Measurements from ENCODE around the gene SIGLEC8.
"Not testable (repeated sequence)": the region's sequence is repeated elsewhere in the genome, so short reads cannot be mapped to it uniquely, and the experiment has no call there.

SIGLEC8 gene

DNA sequence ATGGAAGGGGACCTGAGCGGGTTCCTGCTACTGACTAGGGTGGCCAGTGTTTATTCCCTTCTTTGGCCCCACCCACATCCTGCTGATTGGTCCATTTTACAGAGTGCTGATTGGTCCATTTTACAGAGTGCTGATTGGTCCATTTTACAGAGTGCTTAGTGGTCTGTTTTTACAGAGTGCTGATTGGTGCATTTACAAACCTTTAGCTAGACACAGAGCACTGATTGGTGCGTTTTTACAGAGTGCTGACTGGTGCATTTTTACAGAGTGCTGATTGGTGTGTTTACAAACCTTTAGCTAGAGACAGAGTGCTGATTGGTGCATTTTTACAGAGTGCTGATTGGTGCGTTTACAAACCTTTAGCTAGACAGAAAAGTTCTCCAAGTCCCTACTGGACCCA, 10.7 kb downstream of the SIGLEC8 start:
- DNase-seq (ENCODE audit: low read depth), result not testable (repeated sequence)

DNA sequence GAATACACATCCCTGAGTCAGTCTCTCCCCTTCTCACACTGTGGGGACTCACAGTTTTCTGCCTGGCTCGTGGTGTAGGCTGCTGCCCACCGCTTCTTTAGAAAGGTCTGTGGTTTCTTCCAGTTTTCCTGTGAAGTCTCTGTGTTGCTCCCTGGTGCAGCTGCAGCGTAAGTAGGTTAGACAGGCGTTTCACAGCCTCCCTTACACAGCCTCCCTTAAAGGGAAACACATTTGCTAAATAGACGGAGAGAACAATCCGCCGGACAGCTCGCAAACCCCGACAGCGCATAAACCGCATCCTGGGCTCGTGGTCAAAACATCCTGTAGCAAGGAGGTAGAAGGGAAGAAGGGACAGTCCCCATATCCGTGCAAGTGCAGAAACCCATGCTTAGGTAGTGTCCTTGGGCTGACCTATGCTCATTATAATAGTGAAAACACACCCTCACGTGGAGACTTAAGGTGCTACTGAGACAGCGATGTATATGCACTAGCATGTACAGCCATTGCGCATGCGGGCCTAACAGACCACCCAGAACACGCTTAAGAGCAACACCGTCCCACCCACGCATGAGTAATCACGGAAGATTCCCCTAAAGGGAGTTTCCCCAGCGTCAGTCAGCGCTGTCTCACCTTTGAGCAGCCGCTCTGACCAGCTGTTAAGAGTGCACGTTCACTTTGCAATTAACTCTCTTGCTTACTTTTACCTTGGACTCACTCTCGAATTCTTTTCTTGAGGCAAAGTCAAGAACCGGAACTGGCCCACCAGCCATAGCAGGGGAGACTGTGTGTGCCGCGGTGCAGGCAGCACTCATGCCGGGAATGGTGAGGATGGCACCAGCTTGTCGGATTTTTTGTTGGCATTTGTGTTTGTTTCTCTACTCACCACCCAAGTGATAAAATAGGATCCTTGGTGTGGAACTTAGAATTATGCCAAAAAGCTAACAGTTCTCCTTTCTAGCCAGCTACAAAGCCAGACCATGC, 16.6 kb downstream of the SIGLEC8 start:
- no peak for DNase-seq (ENCODE audit: low read depth)

DNA sequence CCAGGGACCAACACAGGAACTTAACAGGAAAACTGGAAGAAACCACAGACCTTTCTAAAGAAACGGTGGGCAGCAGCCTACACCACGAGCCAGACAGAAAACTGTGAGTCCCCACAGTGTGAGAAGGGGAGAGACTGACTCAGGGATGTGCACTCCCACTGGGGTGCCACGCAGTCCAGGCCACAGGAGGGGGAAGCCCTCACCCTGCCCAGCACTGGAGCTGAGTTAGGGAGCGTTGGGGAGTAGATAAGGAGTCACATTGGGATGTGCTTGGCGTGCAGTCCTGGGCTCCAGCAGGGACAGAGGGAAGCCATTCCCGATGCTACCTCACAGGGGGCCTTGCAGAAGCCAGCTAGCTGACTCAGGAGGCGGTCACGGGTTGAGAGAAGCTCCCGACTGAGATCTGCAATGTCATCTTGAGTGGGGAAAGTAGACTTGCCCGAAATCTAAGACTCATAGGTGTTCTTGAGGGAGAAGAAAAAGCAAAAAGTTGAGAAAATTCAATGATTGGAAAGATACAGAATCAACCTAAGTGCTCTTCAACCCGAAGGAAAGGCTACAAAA, 17.3 kb downstream of the SIGLEC8 start:
- DNase-seq (ENCODE audit: low read depth), result no peak

DNA sequence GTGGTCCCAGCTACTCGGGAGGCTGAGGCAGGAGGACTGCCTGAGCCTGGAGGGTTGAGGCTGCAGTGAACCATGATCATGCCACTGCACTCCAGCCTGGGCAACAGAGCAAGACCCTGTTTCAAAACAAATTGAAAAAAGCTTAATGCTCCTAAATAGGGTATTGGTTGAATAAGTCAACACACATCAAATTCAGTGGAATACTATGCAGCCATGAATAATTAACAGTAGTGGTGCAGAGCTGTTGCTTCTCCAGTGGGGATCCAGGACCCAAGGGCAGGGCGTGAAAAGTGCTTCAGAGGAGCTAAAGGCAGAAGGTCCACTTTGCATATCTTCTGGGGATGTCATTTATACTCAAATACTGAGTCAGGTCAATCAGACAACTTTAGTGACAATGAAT, 18.2 kb downstream of the SIGLEC8 start:
- DNase-seq (ENCODE audit: low read depth), result no peak

DNA sequence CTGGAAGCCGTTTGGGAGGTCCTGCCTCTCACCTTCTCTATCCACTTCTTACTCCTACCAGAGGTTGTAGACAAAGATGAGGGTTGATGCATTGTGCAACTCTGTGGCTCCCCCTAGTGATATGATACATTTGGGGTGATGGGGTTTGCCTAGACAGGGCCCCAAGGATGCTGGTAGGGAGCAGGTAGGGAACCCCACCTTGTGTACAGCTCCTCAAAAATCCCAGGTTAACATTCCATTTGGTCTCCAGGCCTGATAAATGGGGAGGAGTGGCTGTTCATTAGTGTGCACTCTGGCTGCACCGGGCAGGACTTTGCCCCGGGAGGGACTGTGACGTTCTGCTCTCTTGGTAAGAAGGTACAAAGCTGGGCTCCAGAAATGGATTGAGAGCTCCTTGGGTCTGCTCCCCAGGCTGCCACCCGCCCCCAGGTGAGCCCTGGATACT, 19.2 kb downstream of the SIGLEC8 start:
- peak; percentile 18 for DNase-seq (ENCODE audit: low read depth)

DNA sequence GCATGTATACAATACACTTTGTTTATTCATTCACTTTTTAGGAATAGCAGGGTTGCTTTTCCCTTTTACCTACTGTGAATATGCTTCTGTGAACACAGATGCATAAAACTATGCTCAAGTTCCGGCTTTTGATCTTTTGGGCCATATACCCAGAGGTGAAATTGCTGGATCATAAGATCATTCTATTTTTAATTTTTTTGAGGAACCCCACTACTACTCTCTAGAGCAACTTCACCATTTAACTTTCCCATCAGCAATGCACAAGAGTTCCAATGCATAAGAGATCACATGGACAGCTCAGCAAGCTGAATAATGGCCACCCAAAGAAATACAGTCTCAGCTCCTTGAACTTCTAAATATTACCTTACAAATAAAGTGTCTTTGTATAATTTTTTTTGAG, 23.8 kb downstream of the SIGLEC8 start:
- no peak for DNase-seq (ENCODE audit: low read depth)

DNA sequence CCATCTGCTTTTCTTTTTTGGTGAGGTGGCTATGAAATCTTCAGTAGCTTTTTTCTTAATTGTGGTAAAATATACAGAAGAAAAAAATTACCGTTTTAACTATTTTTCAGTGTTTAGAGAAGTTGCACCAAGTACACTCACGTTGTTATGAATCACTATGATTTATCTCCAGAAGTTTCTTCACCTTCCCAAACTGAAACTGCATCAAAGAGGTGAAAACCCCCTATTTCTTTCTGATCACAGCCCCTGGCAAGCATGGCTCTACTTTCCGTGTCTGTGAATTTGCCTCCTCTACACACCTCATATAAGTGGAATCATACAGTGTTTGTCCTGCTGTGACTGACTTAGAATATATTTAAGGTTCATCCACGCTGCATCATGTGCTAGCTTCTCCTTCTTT, 25.2 kb downstream of the SIGLEC8 start:
- no peak for DNase-seq (ENCODE audit: low read depth)

DNA sequence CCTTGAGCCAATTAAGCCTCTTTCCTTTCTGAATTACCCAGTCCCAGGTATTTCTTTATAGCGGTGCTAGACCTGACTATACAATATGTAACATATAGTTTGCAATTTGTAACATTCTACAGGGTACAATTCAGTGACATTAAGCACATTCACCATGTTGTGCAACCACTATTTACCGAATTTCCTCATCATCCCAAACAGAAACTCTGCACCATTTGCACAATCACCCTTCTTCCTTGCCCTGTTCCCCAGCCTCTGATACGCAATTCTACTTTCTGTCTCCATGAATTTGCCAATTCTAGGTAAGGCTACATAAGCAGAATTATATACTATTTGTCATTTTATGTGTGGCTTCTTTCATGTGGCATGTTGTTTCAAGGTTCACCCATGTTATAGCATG, 27.1 kb downstream of the SIGLEC8 start:
- no peak for DNase-seq (ENCODE audit: low read depth)

DNA sequence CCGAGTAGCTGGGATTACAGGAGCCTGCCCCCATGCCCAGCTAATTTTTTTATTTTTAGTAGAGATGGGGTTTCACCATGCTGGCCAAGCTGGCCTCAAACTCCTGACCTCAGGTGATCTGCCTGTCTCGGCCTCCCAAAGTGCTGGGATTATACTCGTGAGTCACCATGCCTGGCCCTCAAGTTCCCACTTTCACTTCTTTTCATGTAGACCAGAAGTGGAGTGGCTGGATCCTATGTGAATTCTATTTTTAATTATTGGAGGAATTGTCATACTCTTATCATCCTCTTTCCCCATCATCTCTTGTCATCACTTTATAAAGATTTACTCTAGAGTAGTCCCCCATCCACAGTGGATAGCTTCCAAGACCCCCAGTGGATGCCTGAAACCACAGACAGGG, 28.0 kb downstream of the SIGLEC8 start:
- no peak for DNase-seq (ENCODE audit: low read depth)

DNA sequence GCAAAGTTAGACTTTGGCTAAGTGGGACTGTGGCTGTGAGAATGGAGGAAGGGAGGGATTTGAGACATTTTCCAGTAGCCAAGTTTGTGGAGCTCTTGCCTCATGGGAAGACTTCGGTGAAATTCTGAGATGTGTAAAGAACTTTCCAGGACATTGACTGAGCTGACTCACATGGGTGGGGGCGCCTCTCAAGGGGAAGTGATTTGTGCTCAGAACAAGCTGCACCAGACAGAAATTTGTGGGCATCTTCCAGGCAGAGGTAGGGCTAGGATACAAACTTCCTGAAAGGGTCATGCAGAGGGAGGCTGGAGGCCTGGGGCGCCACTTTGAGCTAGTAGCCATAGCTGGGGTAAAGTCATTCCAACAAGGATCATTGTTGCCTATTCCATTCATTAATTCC, 31.1 kb downstream of the SIGLEC8 start:
- no peak for DNase-seq (ENCODE audit: low read depth)

DNA sequence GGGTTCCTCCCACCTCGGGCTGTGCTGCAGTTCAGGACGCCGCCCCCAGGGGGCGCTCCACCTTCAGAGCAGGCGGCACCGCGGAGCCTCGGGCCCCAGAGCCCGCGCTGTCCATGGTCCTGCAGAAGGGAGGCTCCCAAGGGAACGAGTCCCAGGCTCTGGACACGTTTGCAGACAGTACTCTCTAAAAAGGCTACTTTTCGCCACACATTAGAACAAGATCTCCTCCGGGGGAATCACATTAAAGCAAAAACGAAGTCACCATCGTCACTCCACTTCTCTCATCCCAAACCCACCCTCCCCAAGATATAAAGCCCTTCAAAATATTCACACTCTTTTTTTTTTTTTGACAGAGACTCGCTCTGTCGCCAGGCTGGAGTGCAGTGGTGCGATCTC, 36.2 kb downstream of the SIGLEC8 start:
- peak; percentile 63 for DNase-seq (ENCODE audit: low read depth)

DNA sequence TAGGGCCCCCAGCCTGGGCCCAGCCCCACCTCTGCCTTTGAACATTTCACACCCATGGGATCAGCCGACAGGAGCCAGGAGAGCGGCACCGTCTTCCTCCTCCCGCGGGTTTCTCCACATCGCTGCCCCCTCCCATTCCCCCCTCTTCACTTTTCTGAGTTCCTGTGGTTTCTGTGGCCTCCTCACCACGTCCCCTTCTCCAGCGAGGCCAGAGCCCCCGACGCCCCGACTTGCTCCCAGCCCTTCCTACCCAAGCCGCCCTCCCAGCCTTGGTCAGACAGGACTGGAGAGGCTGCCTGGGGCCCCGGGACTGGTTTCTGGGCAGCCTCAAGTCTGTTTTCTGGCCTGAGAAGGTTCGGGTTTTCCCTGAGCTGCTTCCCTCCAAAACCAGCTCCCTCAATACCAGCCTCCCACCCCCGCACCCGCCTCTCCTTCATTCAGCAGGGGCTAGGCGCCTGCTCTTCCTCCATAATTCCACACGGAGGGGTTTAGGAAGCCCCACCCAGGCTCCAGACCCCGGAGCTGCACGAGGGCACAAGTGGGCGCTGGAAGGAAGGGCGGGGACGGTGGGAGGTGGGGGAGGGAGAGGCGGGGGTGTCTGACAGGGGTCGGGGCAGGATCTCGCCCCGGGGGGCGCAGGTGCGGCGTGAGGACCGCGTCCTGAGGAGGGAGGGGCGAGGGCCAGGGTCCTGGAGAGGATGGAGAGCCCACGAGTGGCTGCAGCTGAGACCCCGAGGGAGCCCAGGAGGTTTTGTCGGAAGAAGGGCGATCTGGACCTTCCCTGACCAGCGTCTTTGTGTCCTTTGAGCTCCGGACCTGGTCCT, 36.8 kb downstream of the SIGLEC8 start:
- no peak for DNase-seq (ENCODE audit: low read depth)

DNA sequence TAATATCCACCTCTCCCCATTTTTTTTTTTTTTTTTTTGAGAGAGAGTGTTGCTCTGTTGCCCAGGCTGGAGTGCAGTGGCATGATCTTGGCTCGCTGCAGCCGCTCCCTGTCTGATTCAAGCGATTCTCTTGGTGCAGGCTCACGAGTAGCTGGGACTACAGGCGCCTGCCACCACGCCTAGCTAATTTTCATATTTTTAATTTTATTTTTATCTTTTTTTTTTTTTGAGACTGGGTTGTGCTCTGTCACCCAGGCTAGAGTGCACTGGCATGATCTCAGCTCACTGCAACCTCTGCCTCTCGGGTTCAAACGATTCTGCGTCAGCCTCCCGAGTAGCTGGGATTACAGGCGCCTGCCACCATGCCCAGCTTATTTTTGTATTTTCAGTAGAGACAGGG, 37.7 kb downstream of the SIGLEC8 start:
- not testable (repeated sequence) for DNase-seq (ENCODE audit: low read depth)

DNA sequence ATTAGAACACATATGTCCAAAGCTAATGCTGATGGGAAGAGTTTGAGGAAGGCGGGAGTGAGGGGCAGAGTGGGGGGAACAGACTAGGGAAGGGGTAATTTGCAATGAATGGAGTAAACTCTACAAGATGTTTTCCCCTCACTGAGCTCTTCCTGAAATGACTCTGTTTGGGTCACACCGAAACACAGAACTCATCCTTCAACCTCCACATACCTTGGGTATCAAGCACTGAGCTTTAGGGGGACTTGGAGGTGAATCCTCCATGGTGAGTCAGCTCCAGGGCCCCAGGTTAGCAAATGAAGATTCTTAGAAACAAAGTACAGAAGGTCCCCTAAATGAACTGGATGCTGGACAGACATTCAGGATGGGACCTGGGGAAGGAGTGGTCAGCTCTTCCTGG, 39.5 kb downstream of the SIGLEC8 start:
- no peak for DNase-seq (ENCODE audit: low read depth)

DNA sequence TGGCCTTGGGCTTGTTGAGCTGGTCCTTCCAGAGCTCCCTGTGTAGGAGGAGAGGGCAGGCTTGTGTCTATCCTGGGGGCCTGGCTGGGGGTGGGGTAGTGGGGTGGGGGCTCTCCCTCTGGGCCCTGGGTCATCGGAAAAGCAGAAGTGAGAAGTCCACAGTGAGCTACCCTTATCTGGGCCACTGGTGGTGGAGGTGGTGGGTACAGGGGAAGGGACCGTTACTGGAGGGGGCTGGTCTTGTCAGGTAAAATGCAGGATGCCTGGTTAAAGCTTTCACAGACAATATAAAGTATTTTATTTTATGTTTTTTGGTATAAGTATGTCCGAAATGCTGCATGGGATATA, 40.5 kb downstream of the SIGLEC8 start:
- DNase-seq (ENCODE audit: low read depth), result no peak

DNA sequence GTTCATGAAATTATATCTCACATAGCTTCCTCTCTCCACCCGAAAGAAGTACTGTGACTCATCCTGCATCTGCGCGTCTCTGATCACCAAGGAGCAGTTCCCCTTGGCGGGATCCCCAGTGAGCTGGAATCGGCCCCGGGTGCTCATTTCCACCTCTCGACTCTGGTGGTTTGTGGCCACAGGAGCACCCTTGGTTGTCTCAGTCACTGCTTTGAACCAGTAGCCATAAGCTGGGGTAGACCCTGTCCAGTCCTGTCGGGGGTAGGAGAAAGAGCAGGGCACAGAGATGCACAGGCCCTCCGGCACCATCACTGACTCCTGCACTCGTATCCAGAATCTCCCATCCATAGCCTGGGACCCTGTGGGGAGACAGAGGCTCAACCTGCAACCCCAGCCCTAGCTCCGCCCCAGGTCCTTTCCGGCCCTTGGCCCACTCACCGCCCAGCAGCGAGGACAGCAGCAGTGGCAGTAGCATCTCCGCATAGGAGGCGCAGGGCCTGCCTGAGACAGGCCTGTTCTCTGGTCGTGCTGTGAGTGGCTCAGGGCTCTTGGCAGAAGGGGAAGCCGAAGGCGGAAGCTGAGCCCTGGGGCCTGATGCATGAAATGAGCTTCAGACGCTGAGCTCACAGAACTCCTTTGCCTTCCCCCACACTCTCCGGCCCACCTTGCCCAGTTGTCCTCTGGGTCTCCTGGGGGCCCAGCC, 41.0 kb downstream of the SIGLEC8 start, which contains the start of gene SIGLEC10:
Gene SIGLEC10, minus strand, starts transcription at position 536 of the 703 bp plus-strand sequence. Its CDS starts 61 bp downstream, at position 475.
- DNase-seq (ENCODE audit: low read depth), result no peak

DNA sequence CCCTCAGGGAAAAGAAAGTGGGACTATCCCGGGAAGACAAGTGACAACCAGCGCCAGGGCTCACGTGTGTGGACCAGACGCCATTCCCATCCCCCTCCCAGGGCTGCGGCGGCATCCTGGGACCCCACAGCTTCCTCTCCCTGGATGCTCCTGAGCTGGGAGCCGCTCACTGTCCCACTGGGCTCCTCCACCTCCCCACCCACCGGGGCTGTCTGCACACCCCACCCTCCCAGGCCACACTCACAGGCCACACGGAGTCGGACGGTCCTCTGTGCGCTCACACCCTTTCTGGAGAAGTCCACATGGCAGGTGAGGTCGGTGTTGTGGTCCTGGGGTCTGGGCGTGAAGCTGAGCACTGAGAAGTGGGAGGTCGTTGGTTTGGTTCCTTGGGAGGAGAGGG, 41.8 kb downstream of the SIGLEC8 start:
- not testable (repeated sequence) for DNase-seq (ENCODE audit: low read depth)

DNA sequence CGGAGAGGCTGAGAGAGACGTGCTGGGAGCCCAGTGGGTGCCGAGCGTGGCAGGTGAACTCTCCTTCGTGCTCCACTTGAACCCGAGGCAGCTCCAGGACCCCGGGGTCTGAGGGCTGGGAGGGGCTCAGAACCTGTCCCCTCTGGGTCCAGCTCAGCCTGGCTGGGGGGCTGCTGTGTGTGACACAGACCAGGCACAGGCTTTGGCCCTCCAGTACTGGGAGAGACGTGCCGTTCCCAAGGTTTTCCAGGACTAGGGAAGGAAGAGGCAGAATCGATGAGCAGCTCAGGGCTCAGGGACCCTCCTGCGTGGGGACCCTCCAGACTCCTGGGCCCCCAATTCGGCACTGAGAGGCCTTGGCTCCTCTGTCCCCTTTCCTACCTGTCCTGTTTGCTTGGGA, 43.1 kb downstream of the SIGLEC8 start:
- DNase-seq (ENCODE audit: low read depth), result no peak

DNA sequence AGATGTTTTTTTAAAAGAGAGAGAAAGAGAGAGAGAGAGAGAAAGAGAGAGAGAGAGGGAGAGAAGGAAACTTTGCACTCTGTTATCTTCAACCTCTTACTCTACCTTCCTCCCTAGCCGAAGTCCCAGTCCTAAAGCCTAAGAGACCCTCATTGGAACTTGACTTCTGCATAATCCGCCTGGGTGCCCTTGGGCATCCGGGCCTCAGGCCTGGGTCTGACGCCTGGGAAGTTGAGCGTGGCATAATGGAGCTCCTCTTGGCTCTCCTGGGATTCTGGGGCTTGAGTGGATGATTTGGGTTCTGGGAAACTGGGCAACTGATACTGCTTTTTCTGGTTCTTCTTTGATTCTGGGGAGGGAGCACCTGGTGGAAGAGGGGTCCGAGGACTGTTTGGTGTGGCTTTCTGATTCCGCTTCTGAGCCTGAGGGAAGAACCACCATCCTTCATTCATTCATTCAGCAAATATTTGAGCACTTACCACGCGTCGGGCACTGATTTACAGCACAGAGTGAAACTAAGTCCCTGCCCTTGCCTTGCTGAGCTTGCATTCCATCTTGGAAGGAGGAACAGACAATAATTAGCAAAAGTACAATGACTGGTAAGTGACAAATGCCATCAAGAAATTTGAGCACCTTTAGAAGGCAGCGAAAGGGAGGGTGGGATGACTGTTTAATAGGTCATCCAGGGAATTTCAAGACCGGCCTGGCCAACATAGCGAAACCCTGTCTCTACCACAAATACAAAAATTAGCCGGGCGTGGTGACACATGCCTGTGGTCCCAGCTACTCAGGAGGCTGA, 47.1 kb downstream of the SIGLEC8 start:
- no peak for DNase-seq (ENCODE audit: low read depth)

DNA sequence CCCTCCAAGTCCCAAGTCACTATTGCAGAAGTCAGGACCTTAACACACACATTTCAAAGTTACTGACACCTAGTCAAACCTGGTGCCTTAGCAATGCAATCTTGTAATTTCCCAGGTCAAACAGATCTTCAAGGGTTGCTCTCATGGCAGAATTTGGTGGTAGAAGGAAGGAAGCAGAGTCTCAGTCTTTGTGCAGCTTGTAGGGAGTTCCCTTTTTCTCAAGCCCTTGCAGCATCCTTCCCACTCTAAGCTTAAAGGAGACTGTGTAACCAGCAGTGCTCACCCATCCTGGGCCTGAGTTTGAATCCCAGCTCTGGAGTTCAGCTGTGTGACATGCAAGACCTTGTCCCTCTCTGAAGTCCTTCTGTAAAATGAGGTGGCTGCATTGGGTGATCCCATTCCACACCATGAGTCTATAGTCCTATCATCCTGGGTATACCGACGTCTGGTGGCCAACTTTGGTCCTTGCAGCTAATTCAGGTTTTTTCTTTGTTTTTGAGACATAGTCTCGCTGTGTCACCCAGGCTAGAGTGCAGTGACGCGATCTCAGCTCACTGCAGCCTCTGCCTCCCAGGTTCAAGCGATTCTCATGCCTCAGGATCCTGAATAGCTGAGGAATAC, 50.6 kb downstream of the SIGLEC8 start:
- DNase-seq (ENCODE audit: low read depth), result peak; percentile 34

DNA sequence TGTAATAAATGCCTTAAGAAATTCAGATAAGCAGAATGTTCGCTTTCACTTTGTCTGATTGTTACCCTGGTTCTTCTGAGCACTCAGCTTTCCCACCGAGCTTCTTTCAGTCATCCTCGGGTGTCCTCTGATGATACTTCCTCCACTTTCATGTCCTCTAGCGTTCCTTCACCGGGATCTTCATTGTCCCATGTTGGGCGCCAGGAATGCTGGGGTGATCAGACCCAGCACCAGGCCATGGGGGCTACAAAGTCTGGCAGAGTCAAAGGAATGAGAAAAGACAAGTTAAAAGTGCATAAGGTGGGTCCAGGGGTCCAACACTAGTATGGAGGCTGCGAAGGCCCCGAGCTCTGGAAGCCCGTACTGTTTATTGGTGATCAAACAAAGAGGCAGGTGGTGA, 56.1 kb downstream of the SIGLEC8 start:
- DNase-seq (ENCODE audit: low read depth), result no peak

Data from EH (cell line).